ENCODE measurements around the gene OR52E6.

Gene OR52E6

GRCh38 chr11:5847711-5848110 is 6.0 kb upstream of the OR52E6 start:
- no peak for DNase-seq
- Histone ChIP-seq H3K4me1 (ENCODE audit: control insufficient read depth, insufficient read depth, low read length, poor library complexity, severe bottlenecking) (no peaks in the 10 kb centered on the region), H3K27ac (ENCODE audit: insufficient read depth, low read length, poor library complexity, severe bottlenecking) (no peak overlapping the region), H3K9me3 (ENCODE audit: control insufficient read depth, low read length) (no peaks in the 10 kb centered on the region), H3K4me3 (ENCODE audit: insufficient read depth, low read depth, low read length, poor library complexity, severe bottlenecking) (no peak overlapping the region), H3K27me3 (replicated peaks; ENCODE audit: control insufficient read depth, insufficient read depth, low read length, poor library complexity, severe bottlenecking) (no peaks in the 10 kb centered on the region), H3K36me3 (ENCODE audit: control insufficient read depth, insufficient read depth, low read length) (no peaks in the 10 kb centered on the region)

- H3K4me3 ChIP-seq (ENCODE audit: insufficient read depth, low read depth, low read length, poor library complexity, severe bottlenecking) = no peak overlapping the region
- H3K27ac ChIP-seq (ENCODE audit: insufficient read depth, low read length, poor library complexity, severe bottlenecking) = no peak overlapping the region
- H3K4me1 ChIP-seq (ENCODE audit: control insufficient read depth, insufficient read depth, low read length, poor library complexity, severe bottlenecking) = no peaks in the 10 kb centered on the region
- H3K27me3 ChIP-seq (replicated peaks; ENCODE audit: control insufficient read depth, insufficient read depth, low read length, poor library complexity, severe bottlenecking) = no peaks in the 10 kb centered on the region
- no peak for DNase-seq
- H3K36me3 ChIP-seq (ENCODE audit: control insufficient read depth, insufficient read depth, low read length) = no peaks in the 10 kb centered on the region
- H3K9me3 ChIP-seq (ENCODE audit: control insufficient read depth, low read length) = no peaks in the 10 kb centered on the region
Observed at GRCh38 chr11:5846701-5847100, 5.0 kb upstream of the OR52E6 start.

- Histone ChIP-seq H3K9me3 (ENCODE audit: control insufficient read depth, low read length) (no peaks in the 10 kb centered on the region), H3K4me3 (ENCODE audit: insufficient read depth, low read depth, low read length, poor library complexity, severe bottlenecking) (no peak overlapping the region), H3K27me3 (replicated peaks; ENCODE audit: control insufficient read depth, insufficient read depth, low read length, poor library complexity, severe bottlenecking) (no peaks in the 10 kb centered on the region), H3K36me3 (ENCODE audit: control insufficient read depth, insufficient read depth, low read length) (no peaks in the 10 kb centered on the region), H3K4me1 (ENCODE audit: control insufficient read depth, insufficient read depth, low read length, poor library complexity, severe bottlenecking) (no peaks in the 10 kb centered on the region), H3K27ac (ENCODE audit: insufficient read depth, low read length, poor library complexity, severe bottlenecking) (no peak overlapping the region)
- no peak for DNase-seq
Observed at GRCh38 chr11:5837695-5838094, 4.0 kb downstream of the OR52E6 start.

DNA sequence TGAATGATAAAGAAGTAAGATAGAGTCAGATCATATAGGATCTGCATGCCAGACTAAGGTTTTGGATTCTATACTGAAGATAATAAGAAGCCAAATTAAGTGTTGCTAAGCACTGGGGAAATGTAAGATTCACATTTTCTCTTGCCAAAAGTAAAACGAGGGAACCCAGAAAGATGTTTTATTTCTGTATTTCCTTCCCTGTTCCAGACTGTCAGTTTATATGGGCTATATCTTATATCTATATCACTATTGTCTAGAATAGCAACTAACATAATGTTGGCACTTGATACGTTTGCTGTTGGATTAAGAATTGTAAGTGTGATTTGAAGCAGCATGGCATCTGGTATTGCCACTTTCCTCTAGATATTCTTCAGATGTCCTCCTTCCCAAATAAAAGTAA is 8.3 kb downstream of the OR52E6 start:
- H3K36me3 ChIP-seq (ENCODE audit: control insufficient read depth, insufficient read depth, low read length) = no peaks in the 10 kb centered on the region
- H3K4me3 ChIP-seq (ENCODE audit: insufficient read depth, low read depth, low read length, poor library complexity, severe bottlenecking) = no peak overlapping the region
- no peaks in the 10 kb centered on the region for H3K27me3 ChIP-seq (replicated peaks; ENCODE audit: control insufficient read depth, insufficient read depth, low read length, poor library complexity, severe bottlenecking)
- H3K4me1 ChIP-seq (ENCODE audit: control insufficient read depth, insufficient read depth, low read length, poor library complexity, severe bottlenecking) = no peaks in the 10 kb centered on the region
- H3K9me3 ChIP-seq (ENCODE audit: control insufficient read depth, low read length) = no peaks in the 10 kb centered on the region
- H3K27ac ChIP-seq (ENCODE audit: insufficient read depth, low read length, poor library complexity, severe bottlenecking) = no peak overlapping the region
- DNase-seq = no peak

DNA sequence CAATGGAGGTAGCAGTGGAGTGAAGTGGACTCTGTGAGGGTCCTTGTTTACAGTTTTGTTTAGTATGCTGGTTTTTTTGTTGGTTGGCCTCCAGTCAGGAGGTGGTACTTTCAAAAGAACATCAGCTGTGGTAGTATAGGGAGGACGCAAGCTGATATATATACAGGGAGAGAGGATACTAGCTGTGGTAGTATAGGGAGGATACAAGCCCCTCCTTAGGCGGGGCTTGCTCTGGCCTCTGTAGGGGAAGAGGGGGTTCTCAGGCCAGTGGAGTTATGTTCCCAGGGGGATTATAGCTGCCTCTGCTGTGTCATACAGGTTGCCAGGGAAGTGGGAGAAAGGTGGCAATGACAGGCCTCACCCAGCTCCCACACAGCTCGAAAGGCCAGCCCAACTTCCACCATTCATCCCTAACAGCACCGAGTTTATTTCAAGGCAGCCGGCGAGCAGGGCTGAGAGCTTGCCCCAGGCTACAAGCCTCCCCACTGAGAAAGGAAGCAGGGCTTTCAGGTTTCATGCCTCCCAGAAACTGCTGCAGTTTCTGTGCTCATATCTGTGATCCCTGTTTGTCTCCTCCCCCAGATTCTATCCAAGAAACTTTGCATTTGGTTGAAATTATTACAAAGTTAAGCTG is 10.4 kb downstream of the OR52E6 start:
- Histone ChIP-seq H3K36me3 (ENCODE audit: control insufficient read depth, insufficient read depth, low read length) (no peaks in the 10 kb centered on the region), H3K4me1 (ENCODE audit: control insufficient read depth, insufficient read depth, low read length, poor library complexity, severe bottlenecking) (no peaks in the 10 kb centered on the region), H3K9me3 (ENCODE audit: control insufficient read depth, low read length) (no peaks in the 10 kb centered on the region), H3K27me3 (replicated peaks; ENCODE audit: control insufficient read depth, insufficient read depth, low read length, poor library complexity, severe bottlenecking) (no peaks in the 10 kb centered on the region), H3K27ac (ENCODE audit: insufficient read depth, low read length, poor library complexity, severe bottlenecking) (no peak overlapping the region), H3K4me3 (ENCODE audit: insufficient read depth, low read depth, low read length, poor library complexity, severe bottlenecking) (no peak overlapping the region)
- no peak for DNase-seq

- peak overlapping the region; percentile 24 for H3K4me3 ChIP-seq (ENCODE audit: insufficient read depth, low read depth, low read length, poor library complexity, severe bottlenecking)
Observed at GRCh38 chr11:5818245-5818886, 23.3 kb downstream of the OR52E6 start.

GRCh38 chr11:5815534-5815933 is 26.2 kb downstream of the OR52E6 start:
- no peaks in the 10 kb centered on the region for H3K9me3 ChIP-seq (ENCODE audit: control insufficient read depth, low read length)
- H3K27ac ChIP-seq (ENCODE audit: insufficient read depth, low read length, poor library complexity, severe bottlenecking) = no peak overlapping the region
- DNase-seq = no peak
- no peaks in the 10 kb centered on the region for H3K4me1 ChIP-seq (ENCODE audit: control insufficient read depth, insufficient read depth, low read length, poor library complexity, severe bottlenecking)
- H3K27me3 ChIP-seq (replicated peaks; ENCODE audit: control insufficient read depth, insufficient read depth, low read length, poor library complexity, severe bottlenecking) = no peaks in the 10 kb centered on the region
- H3K36me3 ChIP-seq (ENCODE audit: control insufficient read depth, insufficient read depth, low read length) = no peaks in the 10 kb centered on the region
- no peak overlapping the region for H3K4me3 ChIP-seq (ENCODE audit: insufficient read depth, low read depth, low read length, poor library complexity, severe bottlenecking)

More at GRCh38 chr11:5818245-5818886, 23.3 kb downstream of the OR52E6 start:
- Histone ChIP-seq H3K27ac (ENCODE audit: insufficient read depth, low read length, poor library complexity, severe bottlenecking) (no peak overlapping the region), H3K27me3 (replicated peaks; ENCODE audit: control insufficient read depth, insufficient read depth, low read length, poor library complexity, severe bottlenecking) (no peaks in the 10 kb centered on the region), H3K9me3 (ENCODE audit: control insufficient read depth, low read length) (no peaks in the 10 kb centered on the region), H3K36me3 (ENCODE audit: control insufficient read depth, insufficient read depth, low read length) (no peaks in the 10 kb centered on the region), H3K4me1 (ENCODE audit: control insufficient read depth, insufficient read depth, low read length, poor library complexity, severe bottlenecking) (no peaks in the 10 kb centered on the region)
- no peak for DNase-seq

DNA sequence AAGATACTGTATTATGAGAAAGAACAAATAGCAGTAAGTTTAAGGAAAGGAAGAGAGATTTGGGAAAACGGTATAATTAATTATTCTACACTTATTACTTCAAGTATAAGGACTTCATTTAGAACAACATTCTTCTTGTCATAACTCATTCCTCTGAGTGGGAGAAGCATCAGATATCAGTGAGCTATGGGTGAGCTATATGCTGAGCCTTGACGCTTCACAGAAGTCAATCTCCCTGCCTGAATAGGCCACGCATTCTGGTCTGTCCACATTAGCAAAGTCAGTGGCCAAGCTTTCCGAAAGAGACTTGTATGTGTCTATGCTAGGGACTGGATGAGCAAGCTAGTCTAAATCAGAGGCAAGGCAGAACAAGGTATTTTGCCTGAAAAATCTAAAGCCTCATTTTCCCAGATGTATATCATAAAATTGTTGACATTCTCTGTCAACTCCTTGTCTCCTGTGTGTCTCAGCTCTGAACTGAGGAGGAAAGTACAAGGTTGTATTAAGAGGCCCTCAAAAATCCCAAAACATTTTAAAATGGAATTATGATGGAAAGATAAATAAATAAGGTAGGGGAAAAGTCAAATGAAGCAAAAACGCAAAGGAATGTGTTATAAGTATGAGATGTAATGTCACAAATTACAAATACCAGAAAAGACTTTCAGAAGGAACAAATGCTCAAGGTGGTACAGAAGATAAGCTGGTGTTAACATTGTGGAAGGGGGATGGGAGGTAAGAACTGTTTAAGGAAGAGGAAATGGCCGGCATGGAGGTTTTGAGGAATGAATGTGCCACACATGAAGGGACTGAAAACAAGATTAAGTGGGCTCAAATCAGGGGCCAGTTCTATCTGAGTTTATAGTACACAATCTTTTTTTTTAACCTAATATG is 31.5 kb downstream of the OR52E6 start:
- DNase-seq = no peak
- Histone ChIP-seq H3K27ac (ENCODE audit: insufficient read depth, low read length, poor library complexity, severe bottlenecking) (no peak overlapping the region), H3K4me3 (ENCODE audit: insufficient read depth, low read depth, low read length, poor library complexity, severe bottlenecking) (no peak overlapping the region), H3K27me3 (replicated peaks; ENCODE audit: control insufficient read depth, insufficient read depth, low read length, poor library complexity, severe bottlenecking) (no peaks in the 10 kb centered on the region), H3K4me1 (ENCODE audit: control insufficient read depth, insufficient read depth, low read length, poor library complexity, severe bottlenecking) (no peaks in the 10 kb centered on the region), H3K9me3 (ENCODE audit: control insufficient read depth, low read length) (no peaks in the 10 kb centered on the region), H3K36me3 (ENCODE audit: control insufficient read depth, insufficient read depth, low read length) (no peaks in the 10 kb centered on the region)

DNA sequence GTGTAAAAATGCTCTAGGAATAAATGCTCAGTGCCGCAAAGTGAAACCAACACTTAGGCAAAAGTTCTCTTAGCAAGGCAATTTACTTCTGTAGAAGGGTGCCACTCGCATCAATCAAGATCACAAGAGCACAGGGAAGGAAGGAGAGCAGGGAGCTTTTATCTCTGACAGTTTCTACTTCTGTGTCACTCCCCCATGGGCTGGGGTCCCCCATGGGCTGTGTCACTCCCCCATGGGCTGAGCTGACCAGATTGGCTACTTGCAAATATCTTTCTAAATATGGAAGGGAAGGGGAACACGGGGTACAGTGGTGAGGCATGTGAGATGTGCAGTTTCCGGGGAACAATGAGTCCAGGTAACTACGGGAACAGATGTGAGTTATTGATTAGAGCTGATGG is 32.6 kb downstream of the OR52E6 start:
- DNase-seq = no peak
- Histone ChIP-seq H3K36me3 (ENCODE audit: control insufficient read depth, insufficient read depth, low read length) (no peaks in the 10 kb centered on the region), H3K27me3 (replicated peaks; ENCODE audit: control insufficient read depth, insufficient read depth, low read length, poor library complexity, severe bottlenecking) (no peaks in the 10 kb centered on the region), H3K9me3 (ENCODE audit: control insufficient read depth, low read length) (no peaks in the 10 kb centered on the region), H3K4me1 (ENCODE audit: control insufficient read depth, insufficient read depth, low read length, poor library complexity, severe bottlenecking) (no peaks in the 10 kb centered on the region), H3K4me3 (ENCODE audit: insufficient read depth, low read depth, low read length, poor library complexity, severe bottlenecking) (peak overlapping the region; percentile 48), H3K27ac (ENCODE audit: insufficient read depth, low read length, poor library complexity, severe bottlenecking) (no peak overlapping the region)

All from effector memory CD4-positive, alpha-beta T cell (primary cell).